NB4 (cell line): ENCODE data around the gene TPPP2.
"Not testable (repeated sequence)": the region's sequence is repeated elsewhere in the genome, so short reads cannot be mapped to it uniquely, and the experiment has no call there.

Experiments used
- DNase-seq: peaks from one replicate; pipeline ENCODE4 v3.0.0; 2010; ENCODE audit warnings: low read depth
- H3K4me3 ChIP-seq: one replicate; pipeline ENCODE4 v1.5.1; 2011; ENCODE audit warnings: mild to moderate bottlenecking, low read depth, low read length, moderate library complexity
- CTCF ChIP-seq: IDR thresholded peaks from one replicate; pipeline ENCODE4 v1.5.1; 2012; ENCODE audit warnings: low read depth, low read length
- MAX ChIP-seq: IDR thresholded peaks from 2 replicates; pipeline ENCODE4 v1.6.1; 2011; ENCODE audit warnings: low read depth, low read length
- MYC ChIP-seq: IDR thresholded peaks from 2 replicates; pipeline ENCODE4 v1.6.1; 2011; ENCODE audit warnings: low read depth, low read length
- POLR2A ChIP-seq: IDR thresholded peaks from 2 replicates; pipeline ENCODE4 v1.6.1; 2011; ENCODE audit warnings: mild to moderate bottlenecking; ENCODE audit not compliant: insufficient read length; ENCODE audit errors: extremely low read depth

The TPPP2 gene

GRCh38 chr14:20998674-20999366 is 31.2 kb upstream of the TPPP2 start, which contains the start of gene SLC39A2:
Gene SLC39A2, plus strand, starts transcription at chr14:20999293. Its CDS starts 154 bp downstream, at chr14:20999447.
- DNase-seq = no peak
- no peak within 1 kb of the TSS for H3K4me3 ChIP-seq
- TF ChIP-seq CTCF (no peak), MYC (no peak), POLR2A (no peak), MAX (no peak)

GRCh38 chr14:20999591-20999990 is 30.4 kb upstream of the TPPP2 start:
- H3K4me3 ChIP-seq = no peak overlapping the region
- DNase-seq = no peak
- TF ChIP-seq MYC = no peak
- no peak for TF ChIP-seq CTCF
- no peak for TF ChIP-seq MAX
- no peak for TF ChIP-seq POLR2A

GRCh38 chr14:21001218-21001617 is 28.8 kb upstream of the TPPP2 start:
- no peak for TF ChIP-seq POLR2A
- DNase-seq = no peak
- no peak overlapping the region for H3K4me3 ChIP-seq

GRCh38 chr14:21003788-21004346 is 26.1 kb upstream of the TPPP2 start:
- H3K4me3 ChIP-seq = no peak overlapping the region
- DNase-seq = no peak
- TF ChIP-seq POLR2A = no peak
- no peak for TF ChIP-seq MYC
- no peak for TF ChIP-seq MAX
- TF ChIP-seq CTCF = no peak

GRCh38 chr14:21009721-21010120 is 20.3 kb upstream of the TPPP2 start:
- H3K4me3 ChIP-seq, DNase-seq: not testable (repeated sequence)

- H3K4me3 ChIP-seq = no peak overlapping the region
- no peak for DNase-seq
- TF ChIP-seq POLR2A (no peak), CTCF (no peak), MAX (no peak)
These were observed 18.9 kb upstream of the TPPP2 start for GRCh38 chr14:21011136-21011535.

- peak; percentile 87 for DNase-seq
- H3K4me3 ChIP-seq = no peak overlapping the region
- TF ChIP-seq MYC (no peak), CTCF (peak; percentile 80)
These were observed 15.2 kb upstream of the TPPP2 start for GRCh38 chr14:21014761-21015190.
